Large intestine (tissue), 3 donors: ENCODE data around the gene TDRD9. TPM values are rescaled to one million over a fixed set of nuclear protein-coding genes. Genes with fewer than 3 reads are reported as not detected.

Experiments
- DNase-seq, 2 donors: peaks; one replicate each; pipeline versions ENCODE4 v3.0.0 to v3.0.0-alpha.2; 2013
- H3K27ac ChIP-seq: one replicate; pipeline ENCODE4 v1.5.1; 2013; ENCODE audit warnings: low read length
- H3K27me3 ChIP-seq: 2 replicates; pipeline ENCODE4 v1.6.1; 2013; ENCODE audit warnings: low read length; ENCODE audit not compliant: control insufficient read depth, insufficient read depth
- H3K36me3 ChIP-seq: 2 replicates; pipeline ENCODE4 v1.6.1; 2013; ENCODE audit warnings: low read length; ENCODE audit not compliant: control insufficient read depth, insufficient read depth
- H3K4me1 ChIP-seq: one replicate; pipeline ENCODE4 v1.6.1; 2013; ENCODE audit warnings: low read length; ENCODE audit not compliant: control insufficient read depth, insufficient read depth
- H3K4me3 ChIP-seq: one replicate; pipeline ENCODE4 v1.5.1; 2013; ENCODE audit warnings: low read length
- H3K9me3 ChIP-seq: one replicate; pipeline ENCODE4 v1.6.1; 2013; ENCODE audit warnings: mild to moderate bottlenecking, low read depth, low read length, moderate library complexity; ENCODE audit not compliant: control insufficient read depth
- WGBS: methylation state at CpG from one replicate; pipeline ENCODE4 v1.1.5; 2013; ENCODE audit warnings: low lambda C conversion rate; ENCODE audit not compliant: insufficient coverage; 5-methylcytosine and 5-hydroxymethylcytosine counted together
- polyA plus RNA-seq: library from polyadenylated mRNA; unstranded; fragments of 120-200 nt; gene quantifications from one replicate; pipeline ENCODE4 v1.2.1, GENCODE V29; 2013

TDRD9 gene
- polyA plus RNA-seq, 1 donor: 0.46 TPM

DNA sequence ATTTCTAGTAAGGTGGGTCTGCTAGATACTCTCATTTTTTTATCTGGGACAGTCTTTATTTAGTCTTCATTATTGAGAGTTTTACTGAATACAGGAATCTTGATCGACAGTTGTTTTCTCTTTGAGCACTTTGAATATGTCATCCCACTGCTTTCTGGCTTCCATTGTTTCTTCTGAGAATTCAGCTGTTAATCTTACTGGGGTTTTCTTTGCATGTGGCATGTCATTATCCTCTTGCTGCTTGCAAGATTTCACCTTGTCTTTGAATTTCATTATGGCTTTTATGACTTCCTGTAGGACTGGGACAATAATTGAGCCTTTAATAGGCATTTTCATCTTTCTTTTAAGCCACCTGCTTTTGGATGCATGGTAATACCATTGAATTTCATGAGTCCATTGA is 60.8 kb downstream of the TDRD9 start:
- 100% methylated on average over 1 of the region's 1 CpG for WGBS
- Histone ChIP-seq H3K4me3 (no peak overlapping the region), H3K36me3 (no peaks in the 10 kb centered on the region), H3K27me3 (peaks cover 6% of the 10 kb centered on the region), H3K9me3 (no peaks in the 10 kb centered on the region), H3K4me1 (no peaks in the 10 kb centered on the region), H3K27ac (no peak overlapping the region)
- DNase-seq: no peak

DNA sequence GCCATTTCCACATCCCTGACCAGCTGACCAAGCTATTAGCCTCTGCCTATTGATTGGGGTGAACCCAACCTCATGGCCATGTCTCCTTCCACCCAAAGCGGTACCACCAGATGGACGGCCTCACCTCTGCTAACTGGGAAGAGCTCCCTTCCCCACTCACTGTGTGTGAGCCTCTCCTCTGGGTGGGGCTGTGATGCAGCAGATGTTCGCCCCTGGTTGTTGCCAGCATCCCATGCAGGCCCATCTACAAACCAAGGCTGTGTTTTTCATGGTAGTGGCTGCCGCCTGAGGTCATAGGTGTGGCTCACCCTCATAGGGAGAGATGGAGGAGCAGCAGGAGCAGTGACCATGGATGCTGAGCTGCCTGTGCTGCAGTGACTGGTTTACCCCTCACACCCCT is 61.7 kb downstream of the TDRD9 start:
- H3K9me3 ChIP-seq: no peaks in the 10 kb centered on the region
- peaks cover 9% of the 10 kb centered on the region for H3K27me3 ChIP-seq
- no peaks in the 10 kb centered on the region for H3K4me1 ChIP-seq
- DNase-seq: no peak
- no peaks in the 10 kb centered on the region for H3K36me3 ChIP-seq
- no peak overlapping the region for H3K27ac ChIP-seq
- H3K4me3 ChIP-seq: no peak overlapping the region
- 60% methylated on average over 1 of the region's 4 CpGs for WGBS

DNA sequence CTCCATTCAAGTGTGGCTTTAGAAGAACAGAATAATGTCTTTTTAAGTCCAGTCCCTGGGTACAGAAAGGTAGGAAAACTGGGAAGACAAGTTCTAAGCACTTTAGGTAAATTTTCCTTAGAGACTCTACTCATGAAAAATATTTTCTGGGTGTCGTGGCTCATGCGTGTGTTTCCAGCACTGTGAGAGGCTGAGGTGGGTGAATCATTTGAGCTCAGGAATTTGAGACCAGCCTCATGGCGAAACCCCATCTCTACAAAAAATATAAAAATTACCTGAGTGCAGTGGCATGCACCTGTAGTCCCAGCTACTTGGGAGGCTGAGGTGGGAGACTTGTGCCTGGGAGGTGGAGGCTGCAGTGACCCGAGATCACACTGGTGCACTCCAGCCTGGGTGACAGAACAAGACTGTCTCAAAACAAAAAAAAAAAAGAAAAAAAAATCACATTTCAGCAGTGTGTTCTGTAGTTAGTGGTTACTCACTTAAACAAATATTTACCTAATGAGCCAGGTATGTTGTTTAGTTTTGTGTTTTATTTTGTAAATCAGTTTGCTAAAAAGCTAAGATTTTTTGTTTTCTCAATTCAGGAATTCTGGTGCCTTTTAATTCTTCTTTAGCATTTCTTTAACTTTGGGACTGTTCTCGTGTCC is 66.4 kb downstream of the TDRD9 start:
- Histone ChIP-seq H3K4me1 (no peaks in the 10 kb centered on the region), H3K9me3 (no peaks in the 10 kb centered on the region), H3K27me3 (peaks cover 16% of the 10 kb centered on the region), H3K4me3 (no peak overlapping the region), H3K36me3 (no peaks in the 10 kb centered on the region), H3K27ac (no peak overlapping the region)
- WGBS: 89% methylated on average over 1 of the region's 5 CpGs
- no peak for DNase-seq

DNA sequence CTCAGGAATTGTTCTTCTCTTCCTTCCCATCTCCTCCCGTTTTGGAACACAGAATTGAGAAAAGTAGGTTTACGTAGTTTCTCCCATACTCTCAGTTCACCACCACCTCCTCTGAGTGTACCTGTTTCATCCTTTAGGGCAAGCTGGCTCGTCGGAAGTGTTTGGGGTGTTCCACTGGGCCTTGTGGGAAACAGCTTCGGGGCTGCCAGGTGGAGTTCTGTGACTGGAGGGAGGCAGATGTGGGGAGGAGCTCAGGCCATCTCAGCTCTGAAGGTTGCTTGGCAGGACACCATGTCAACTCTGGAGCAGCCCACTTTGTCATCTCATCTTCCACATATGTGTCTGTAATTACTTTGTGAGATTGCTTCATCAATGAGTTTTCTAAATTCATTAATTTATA is 67.6 kb downstream of the TDRD9 start:
- Histone ChIP-seq H3K27me3 (peaks cover 13% of the 10 kb centered on the region), H3K36me3 (no peaks in the 10 kb centered on the region), H3K9me3 (no peaks in the 10 kb centered on the region), H3K4me3 (no peak overlapping the region), H3K27ac (no peak overlapping the region), H3K4me1 (no peaks in the 10 kb centered on the region)
- WGBS: no CpG with 5 or more reads among the region's 5 CpGs
- DNase-seq: no peak

DNA sequence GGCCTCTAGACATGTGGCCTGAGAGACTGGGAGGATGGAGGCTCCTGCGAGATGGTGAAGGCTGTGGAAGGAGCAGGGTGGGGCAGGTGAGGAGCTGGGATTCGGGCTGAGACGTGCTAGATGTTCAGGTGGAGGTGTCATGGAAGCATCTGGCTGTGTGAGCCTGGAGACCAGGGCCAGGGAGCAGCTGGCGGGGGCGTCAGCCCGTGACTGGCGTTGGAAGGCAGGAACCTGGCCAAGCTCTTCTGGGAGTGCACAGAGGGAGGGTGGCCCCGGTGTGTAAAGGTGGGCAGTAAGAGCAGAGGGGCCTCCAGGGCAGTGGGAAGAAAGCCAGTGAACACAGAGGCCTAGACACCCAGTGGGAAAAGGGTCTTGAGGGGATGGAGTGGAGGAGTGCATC is 69.1 kb downstream of the TDRD9 start:
- WGBS: no CpG with 5 or more reads among the region's 8 CpGs
- H3K9me3 ChIP-seq: no peaks in the 10 kb centered on the region
- peaks cover 15% of the 10 kb centered on the region for H3K27me3 ChIP-seq
- H3K36me3 ChIP-seq: no peaks in the 10 kb centered on the region
- H3K4me1 ChIP-seq: no peaks in the 10 kb centered on the region
- H3K4me3 ChIP-seq: no peak overlapping the region
- no peak for DNase-seq
- no peak overlapping the region for H3K27ac ChIP-seq

DNA sequence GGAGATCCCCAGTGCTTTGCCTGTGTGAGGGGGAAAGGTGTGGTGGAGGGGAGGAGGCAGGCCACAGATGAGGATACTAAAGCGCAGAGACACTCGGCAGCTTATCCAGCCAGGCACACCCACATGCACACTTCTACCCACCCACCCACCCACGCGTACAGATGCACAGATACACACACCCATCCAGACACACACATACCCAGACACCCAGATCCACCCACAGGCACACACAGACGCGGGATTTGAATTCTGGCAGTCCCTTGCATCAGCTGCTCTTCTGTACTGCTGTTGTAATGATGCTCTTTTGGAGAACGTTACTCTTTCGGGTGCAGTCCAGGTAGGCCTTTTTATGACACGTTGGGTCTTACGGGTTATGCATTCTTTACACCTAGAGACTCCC is 69.8 kb downstream of the TDRD9 start:
- Histone ChIP-seq H3K27ac (no peak overlapping the region), H3K36me3 (no peaks in the 10 kb centered on the region), H3K4me1 (no peaks in the 10 kb centered on the region), H3K4me3 (no peak overlapping the region), H3K9me3 (no peaks in the 10 kb centered on the region), H3K27me3 (peaks cover 14% of the 10 kb centered on the region)
- WGBS: no CpG with 5 or more reads among the region's 10 CpGs
- no peak for DNase-seq

DNA sequence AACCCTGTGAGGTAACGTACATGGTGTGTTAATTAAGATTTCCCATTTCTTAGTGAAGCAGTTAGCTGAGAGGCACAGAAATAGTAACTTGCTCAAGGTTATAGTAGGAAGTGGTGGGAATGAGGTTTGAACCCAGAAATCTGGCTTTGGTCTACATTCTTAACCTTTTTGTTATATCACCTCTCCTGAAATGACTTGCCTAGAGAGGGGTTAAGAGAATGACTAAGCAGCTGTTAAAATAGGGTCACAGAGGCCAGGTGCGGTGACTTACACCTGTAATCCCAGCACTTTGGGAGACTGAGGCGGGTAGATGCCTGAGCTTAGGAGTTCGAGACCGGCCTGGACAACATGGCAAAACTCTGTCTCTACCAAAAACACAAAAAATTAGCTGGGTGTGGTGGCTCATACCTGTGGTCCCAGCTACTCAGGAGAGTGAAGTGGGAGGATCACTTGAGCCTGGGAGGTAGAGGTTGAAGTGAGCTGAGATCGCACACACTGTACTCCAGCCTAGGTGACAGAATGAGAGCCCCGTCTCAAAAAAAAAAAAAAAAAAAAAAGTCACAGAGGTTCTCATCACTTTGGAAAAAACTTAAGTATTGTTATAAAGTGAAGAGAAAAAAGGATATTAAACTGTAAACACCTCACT is 71.7 kb downstream of the TDRD9 start:
- Histone ChIP-seq H3K4me1 (no peaks in the 10 kb centered on the region), H3K36me3 (no peaks in the 10 kb centered on the region), H3K9me3 (no peaks in the 10 kb centered on the region), H3K27me3 (peaks cover 10% of the 10 kb centered on the region), H3K4me3 (no peak overlapping the region), H3K27ac (no peak overlapping the region)
- WGBS: 93% methylated on average over 3 of the region's 7 CpGs
- DNase-seq: no peak

DNA sequence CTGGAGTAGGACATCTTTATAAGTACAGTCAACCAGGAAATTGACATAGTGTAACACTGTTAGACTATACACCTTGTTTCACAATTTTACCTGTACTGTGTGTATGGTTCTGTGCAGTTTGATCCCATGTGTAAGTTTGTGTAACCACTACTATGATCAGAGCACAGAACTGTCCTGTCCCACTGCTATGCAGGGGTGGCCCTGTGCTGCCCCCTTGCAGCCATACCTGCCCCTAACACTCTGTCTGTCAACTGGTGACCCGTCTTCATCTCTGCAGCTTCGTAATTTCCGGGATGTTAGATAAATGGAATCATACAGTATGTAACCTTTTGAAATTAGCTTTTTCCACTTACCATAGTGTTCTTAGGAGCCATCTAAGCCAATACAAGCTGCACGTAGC is 72.7 kb downstream of the TDRD9 start:
- no peaks in the 10 kb centered on the region for H3K36me3 ChIP-seq
- no peaks in the 10 kb centered on the region for H3K9me3 ChIP-seq
- no peak overlapping the region for H3K27ac ChIP-seq
- WGBS: 53% methylated on average over 3 of the region's 4 CpGs
- H3K4me3 ChIP-seq: no peak overlapping the region
- no peaks in the 10 kb centered on the region for H3K4me1 ChIP-seq
- no peak for DNase-seq
- peaks cover 7% of the 10 kb centered on the region for H3K27me3 ChIP-seq

DNA sequence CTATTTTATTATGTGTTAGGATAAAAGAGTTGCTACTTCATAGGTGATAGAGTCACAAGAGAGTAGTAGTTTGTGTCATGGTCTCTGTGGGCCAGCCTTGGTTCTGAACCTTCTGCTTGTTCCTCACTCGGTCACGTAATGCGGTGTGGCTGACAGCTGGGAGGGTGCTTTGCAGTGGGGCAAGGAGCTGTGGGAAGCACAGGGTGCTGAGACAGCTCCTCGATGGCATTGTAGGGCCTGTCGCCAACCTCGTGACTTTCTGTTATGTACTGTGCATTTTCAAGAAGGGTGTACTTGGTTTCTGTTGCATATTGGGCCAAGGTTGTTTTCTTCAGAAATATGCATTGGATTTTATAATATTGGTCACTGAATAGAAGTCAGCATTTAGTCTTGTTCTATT is 75.4 kb downstream of the TDRD9 start:
- H3K27me3 ChIP-seq: peaks cover 3% of the 10 kb centered on the region
- H3K4me3 ChIP-seq: no peak overlapping the region
- H3K27ac ChIP-seq: no peak overlapping the region
- no peaks in the 10 kb centered on the region for H3K36me3 ChIP-seq
- DNase-seq: no peak
- no peaks in the 10 kb centered on the region for H3K9me3 ChIP-seq
- no peaks in the 10 kb centered on the region for H3K4me1 ChIP-seq
- WGBS: no CpG with 5 or more reads among the region's 6 CpGs

DNA sequence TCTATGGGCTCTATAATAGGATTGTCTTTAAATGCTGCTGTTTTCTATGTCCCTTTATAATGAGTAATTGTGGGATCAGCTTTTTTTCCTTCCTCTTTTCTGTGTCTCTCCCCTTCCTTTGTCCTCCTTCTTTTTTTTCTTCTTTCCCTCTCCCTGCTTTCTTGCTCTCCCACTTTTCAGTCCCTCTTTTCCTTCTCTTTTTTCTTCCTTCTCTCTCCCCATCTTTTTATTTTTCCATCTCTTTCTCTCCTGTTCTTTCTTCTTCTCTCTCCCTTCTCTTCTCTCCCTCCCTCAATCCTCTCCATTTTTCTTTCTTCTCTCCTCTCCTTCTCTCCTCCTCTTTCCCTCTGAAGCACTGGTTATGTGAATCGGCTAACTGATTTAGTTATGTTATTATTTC is 76.6 kb downstream of the TDRD9 start:
- 100% methylated on average over 1 of the region's 1 CpG for WGBS
- Histone ChIP-seq H3K27me3 (peaks cover 3% of the 10 kb centered on the region), H3K9me3 (no peaks in the 10 kb centered on the region), H3K27ac (no peak overlapping the region), H3K36me3 (no peaks in the 10 kb centered on the region), H3K4me1 (no peaks in the 10 kb centered on the region), H3K4me3 (no peak overlapping the region)
- DNase-seq: no peak

DNA sequence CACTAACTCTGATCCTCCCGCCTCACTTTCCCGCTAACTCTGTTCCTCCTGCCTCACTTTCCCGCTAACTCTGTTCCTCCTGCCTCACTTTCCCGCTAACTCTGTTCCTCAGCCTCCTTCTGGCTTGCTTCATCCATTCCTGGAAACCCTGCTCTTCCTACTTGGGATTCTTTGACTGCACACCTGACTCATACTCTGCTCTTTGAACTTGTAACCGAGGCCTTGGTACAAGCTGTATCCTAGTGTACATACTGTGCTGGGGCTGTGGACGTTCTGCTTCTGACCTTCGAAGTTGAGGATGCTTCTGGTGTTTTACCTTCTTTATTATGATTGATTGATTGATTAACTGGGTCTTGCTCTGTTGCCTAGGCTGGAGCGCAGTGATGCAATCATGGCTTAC is 77.2 kb downstream of the TDRD9 start:
- Histone ChIP-seq H3K36me3 (no peaks in the 10 kb centered on the region), H3K27ac (no peak overlapping the region), H3K4me3 (no peak overlapping the region), H3K9me3 (no peaks in the 10 kb centered on the region), H3K4me1 (no peaks in the 10 kb centered on the region), H3K27me3 (peaks cover 3% of the 10 kb centered on the region)
- peak in 1 of 2 donors; percentile 4 for DNase-seq
- whole genome bisulfite sequencing: 80% methylated on average over 2 of the region's 8 CpGs
